IMR-90 (cell line): ENCODE data around the gene ROBO1. TPM values are rescaled to one million over a fixed set of nuclear protein-coding genes. Genes with fewer than 3 reads are reported as not detected.

Source experiments
- ATAC-seq: fragments of 200-7000 bp; cut with Tn5 transposase; 2 replicates; pipeline ENCODE4 v1.9.1; 2020; ENCODE audit warnings: low read depth, mild to moderate bottlenecking, moderate library complexity
- BruUV-seq: library from RNA; stranded (reverse); fragments of 400-500 nt; replicated peaks from 2 replicates; lab custom pipeline; 2021; lab: Mats Ljungman, UMichigan
- CTCF ChIA-PET: fragments of 300-600 bp; formaldehyde crosslinking; extraction: SDS; loops from one replicate; lab custom pipeline; 2021; ENCODE audit warnings: antibody characterized with exemption; lab: Yijun Ruan, JAX
- POLR2A ChIA-PET: fragments of 300-600 bp; sonication (Branson Sonifier 250); formaldehyde crosslinking; loops from one replicate; lab custom pipeline; 2022; ENCODE audit warnings: antibody characterized with exemption; ENCODE audit not compliant: unreplicated experiment; lab: Charles Lee
- DNase-seq: peaks from one replicate; pipeline ENCODE4 v3.0.0; 2013
- H2AFZ ChIP-seq: replicated peaks from 2 replicates; pipeline ENCODE3; 2013; ENCODE audit warnings: low read length, mild to moderate bottlenecking; ENCODE audit not compliant: poor library complexity
- H2AK5ac ChIP-seq: 2 replicates; pipeline ENCODE4 v1.6.1; 2013; ENCODE audit warnings: low read depth, low read length, inconsistent platforms
- H2AK9ac ChIP-seq: replicated peaks from 2 replicates; pipeline ENCODE3; 2013; ENCODE audit warnings: mild to moderate bottlenecking, low read depth, low read length, moderate library complexity; ENCODE audit not compliant: poor library complexity
- H2BK120ac ChIP-seq: 2 replicates; pipeline ENCODE4 v1.6.1; 2013; ENCODE audit warnings: low read depth, low read length, inconsistent platforms
- H2BK15ac ChIP-seq: 3 replicates; pipeline ENCODE4 v1.6.1; 2013; ENCODE audit warnings: low read depth, low read length, inconsistent platforms
- H2BK20ac ChIP-seq: 2 replicates; pipeline ENCODE4 v1.6.1; 2013; ENCODE audit warnings: low read depth, mild to moderate bottlenecking, inconsistent platforms, low read length, moderate library complexity
- H2BK5ac ChIP-seq: 2 replicates; pipeline ENCODE4 v1.6.1; 2013; ENCODE audit warnings: mild to moderate bottlenecking, low read depth, low read length, inconsistent platforms; ENCODE audit not compliant: poor library complexity, severe bottlenecking
- H3K14ac ChIP-seq: replicated peaks from 2 replicates; pipeline ENCODE4 v1.6.1; 2013; ENCODE audit warnings: low read depth, low read length, inconsistent platforms
- H3K18ac ChIP-seq: 2 replicates; pipeline ENCODE4 v1.6.1; 2013; ENCODE audit warnings: low read depth, low read length, control low read depth
- H3K23ac ChIP-seq: 2 replicates; pipeline ENCODE4 v1.6.1; 2013; ENCODE audit warnings: low read depth, low read length, inconsistent platforms
- H3K27ac ChIP-seq: 2 replicates; pipeline ENCODE4 v1.5.1; 2013; ENCODE audit warnings: mild to moderate bottlenecking, control low read depth, low read length; ENCODE audit not compliant: insufficient read depth
- H3K27me3 ChIP-seq: 2 replicates; pipeline ENCODE4 v1.6.1; 2013; ENCODE audit warnings: low read length; ENCODE audit not compliant: control insufficient read depth, insufficient read depth
- H3K36me3 ChIP-seq: 2 replicates; pipeline ENCODE4 v1.6.1; 2013; ENCODE audit warnings: low read length, mixed read lengths; ENCODE audit not compliant: control insufficient read depth, insufficient read depth
- H3K4ac ChIP-seq: 2 replicates; pipeline ENCODE4 v1.6.1; 2013; ENCODE audit warnings: low read depth, low read length, inconsistent platforms
- H3K4me1 ChIP-seq: 2 replicates; pipeline ENCODE4 v1.6.1; 2013; ENCODE audit warnings: low read length, mixed read lengths; ENCODE audit not compliant: control insufficient read depth, insufficient read depth
- H3K4me2 ChIP-seq: 2 replicates; pipeline ENCODE4 v1.6.1; 2013; ENCODE audit warnings: low read depth, mild to moderate bottlenecking, control low read depth, low read length, moderate library complexity
- H3K4me3 ChIP-seq: 2 replicates; pipeline ENCODE4 v1.5.1; 2013; ENCODE audit warnings: low read depth, mild to moderate bottlenecking, control low read depth, low read length, moderate library complexity; ENCODE audit not compliant: insufficient read depth
- H3K56ac ChIP-seq: 2 replicates; pipeline ENCODE4 v1.6.1; 2013; ENCODE audit warnings: low read length, inconsistent platforms; ENCODE audit not compliant: insufficient read depth; ENCODE audit errors: extremely low read depth
- H3K79me1 ChIP-seq, 2 experiments: 2 replicates each; pipeline ENCODE4 v1.6.1; 2013; ENCODE audit warnings: low read length in 2 of 2, inconsistent platforms in 1 of 2, low read depth in 1 of 2
- H3K9ac ChIP-seq: 2 replicates; pipeline ENCODE4 v1.6.1; 2013; ENCODE audit warnings: low read depth, low read length, control low read depth
- H3K9me1 ChIP-seq: 2 replicates; pipeline ENCODE4 v1.6.1; 2013; ENCODE audit warnings: low read length, inconsistent platforms; ENCODE audit not compliant: insufficient read depth
- H3K9me3 ChIP-seq: 2 replicates; pipeline ENCODE4 v1.6.1; 2013; ENCODE audit warnings: low read length; ENCODE audit not compliant: control insufficient read depth, insufficient read depth
- H4K20me1 ChIP-seq: 2 replicates; pipeline ENCODE4 v1.6.1; 2013; ENCODE audit warnings: low read length, inconsistent platforms; ENCODE audit not compliant: insufficient read depth
- H4K5ac ChIP-seq: 2 replicates; pipeline ENCODE4 v1.6.1; 2013; ENCODE audit warnings: mild to moderate bottlenecking, low read depth, low read length, control low read depth
- H4K8ac ChIP-seq, 2 experiments: 2 replicates each; pipeline ENCODE4 v1.6.1; 2013; ENCODE audit warnings: low read depth in 2 of 2, low read length in 2 of 2, control low read depth in 1 of 2, inconsistent platforms in 1 of 2
- H4K91ac ChIP-seq: 2 replicates; pipeline ENCODE4 v1.6.1; 2013; ENCODE audit warnings: low read depth, low read length, inconsistent platforms; ENCODE audit not compliant: insufficient read depth
- CHD1 ChIP-seq: IDR thresholded peaks from 2 replicates; pipeline ENCODE4 v1.6.1; 2012; ENCODE audit warnings: low read depth, low read length, improper control_type of control experiment
- MAZ ChIP-seq: IDR thresholded peaks from 2 replicates; pipeline ENCODE4 v1.6.1; 2012; ENCODE audit warnings: low read depth, mild to moderate bottlenecking, low read length, improper control_type of control experiment, moderate library complexity, borderline replicate concordance
- MXI1 ChIP-seq: IDR thresholded peaks from 2 replicates; pipeline ENCODE4 v1.6.1; 2012; ENCODE audit warnings: low read depth, mild to moderate bottlenecking, low read length, moderate library complexity, borderline replicate concordance
- NFE2L2 ChIP-seq: fragments of 150-350 bp; IDR thresholded peaks from 2 replicates; pipeline ENCODE4 v1.6.1; 2016; ENCODE audit warnings: low read depth, mild to moderate bottlenecking, low read length
- POLR2A ChIP-seq: IDR thresholded peaks from 2 replicates; pipeline ENCODE4 v1.6.1; 2012; ENCODE audit warnings: mild to moderate bottlenecking, low read depth, low read length
- RCOR1 ChIP-seq: IDR thresholded peaks from 2 replicates; pipeline ENCODE4 v1.6.1; 2012; ENCODE audit warnings: mild to moderate bottlenecking, low read length, improper control_type of control experiment; ENCODE audit not compliant: insufficient replicate concordance
- RFX5 ChIP-seq: IDR thresholded peaks from 2 replicates; pipeline ENCODE4 v1.8.0; 2012; ENCODE audit warnings: low read depth, mild to moderate bottlenecking, low read length, moderate library complexity
- SMC3 ChIP-seq: fragments of 150-350 bp; IDR thresholded peaks from 2 replicates; pipeline ENCODE4 v1.6.1; 2016; ENCODE audit warnings: low read depth, mild to moderate bottlenecking, antibody characterized with exemption, low read length, moderate library complexity
- WGBS, 2 experiments: methylation state at CpG; one replicate each; pipeline versions ENCODE4 v1.1.5 to v1.1.7; 2013; ENCODE audit warnings: missing lambda C conversion rate in 2 of 2; ENCODE audit not compliant: insufficient read length in 1 of 2; ENCODE audit errors: extremely low coverage in 2 of 2; 5-methylcytosine and 5-hydroxymethylcytosine counted together
- dilution Hi-C: fragments of 300-500 bp; cut with HindIII; formaldehyde crosslinking; loops from one replicate; pipeline ENCODE4 v1.14.3; 2018; ENCODE audit warnings: low sequenced_read_pairs; ENCODE audit not compliant: unreplicated experiment
- in situ Hi-C: fragments of 300-500 bp; cut with MboI; formaldehyde crosslinking; loops from 3 replicates; pipeline ENCODE4 v1.14.3; 2019; ENCODE audit warnings: low sequenced_read_pairs, inconsistent platforms, mixed read lengths
- intact Hi-C: fragments of 100-400 bp; cut with micrococcal nuclease; formaldehyde crosslinking; loops from 2 replicates; pipeline ENCODE4 v1.10.0; 2022
- polyA plus RNA-seq, 3 experiments: library from polyadenylated mRNA; depleted of rRNA; stranded (reverse); fragments of >200 nt; gene quantifications; 2 replicates each; pipeline ENCODE4 v1.2.3, GENCODE V29; 2012; ENCODE audit warnings: low replicate concordance in 1 of 3
- total RNA-seq: library from RNA; depleted of rRNA; stranded (reverse); fragments of >200 nt; gene quantifications from 2 replicates; pipeline ENCODE4 v1.2.3, GENCODE V29; 2012
- TF ChIP-seq, protein P1 (sequence below): conservative IDR thresholded peaks from 2 replicates; pipeline ENCODE4 v1.5.1; 2012; ENCODE audit warnings: mild to moderate bottlenecking, low read depth, low read length, improper control_type of control experiment

The ROBO1 gene
- total and polyA plus RNA-seq, 2 of the 4 experiments (the other 2 are of a cell fraction) = 24.1 to 53.9 TPM

DNA sequence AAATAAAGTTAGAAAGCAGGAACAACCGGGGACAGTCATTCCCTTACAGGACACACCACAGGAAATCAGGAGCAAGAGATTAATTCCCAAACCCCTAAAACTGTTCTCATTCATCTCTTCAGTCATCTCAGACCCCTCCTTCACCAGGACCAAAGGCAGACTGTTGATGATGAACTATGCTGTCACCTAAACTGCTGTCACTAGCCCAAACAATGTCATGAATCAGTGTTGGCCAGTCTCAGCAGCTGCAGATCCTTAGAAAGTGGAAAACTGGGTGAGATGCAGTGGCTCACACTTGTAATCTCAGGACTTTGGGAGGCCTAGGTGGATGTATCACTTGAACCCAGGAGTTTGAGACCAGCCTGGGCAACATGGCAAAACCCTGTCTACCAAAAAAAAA is 909.6 kb downstream of the ROBO1 start:
- H3K56ac ChIP-seq = no peak overlapping the region
- H2BK120ac ChIP-seq = no peak overlapping the region
- H4K5ac ChIP-seq = no peak overlapping the region
- in situ Hi-C loops = no loop called here
- CTCF ChIA-PET = interaction anchor here (0.7 kb wide), 1 partner anchor 787 kb away, joined by 16 read pairs; no protein-coding TSS in a partner anchor
- H3K36me3 ChIP-seq = no peaks in the 10 kb centered on the region
- H3K27ac ChIP-seq = no peak overlapping the region
- H2AK5ac ChIP-seq = no peak overlapping the region; the same call in 1 of the 2 replicates
- H4K8ac ChIP-seq = no peak overlapping the region
- no peak overlapping the region for H3K9ac ChIP-seq
- H2BK15ac ChIP-seq = no peak overlapping the region
- peaks cover 3% of the 10 kb centered on the region for H3K4me1 ChIP-seq
- no peak overlapping the region for H3K23ac ChIP-seq
- peak overlapping the region; percentile 43; the same call in 1 of the 2 replicates for H3K4ac ChIP-seq
- WGBS, 2 experiments = no CpG with 5 or more reads among the region's 1 CpG
- DNase-seq = peak; percentile 28
- H3K27me3 ChIP-seq = no peaks in the 10 kb centered on the region
- H2AK9ac ChIP-seq = no peak overlapping the region
- dilution Hi-C loops = no loop called here
- peaks cover 6% of the 10 kb centered on the region for H3K9me1 ChIP-seq
- POLR2A ChIA-PET = no interaction called here
- no peak for ATAC-seq
- no peak overlapping the region for H3K4me2 ChIP-seq
- H2BK5ac ChIP-seq = no peak overlapping the region
- H2AFZ ChIP-seq = no peak overlapping the region
- no peaks in the 10 kb centered on the region for H3K9me3 ChIP-seq
- no peak overlapping the region for H4K91ac ChIP-seq
- no TSS peak for BruUV-seq
- no peak overlapping the region for H3K14ac ChIP-seq
- H3K18ac ChIP-seq = no peak overlapping the region
- H2BK20ac ChIP-seq = no peak overlapping the region
- intact Hi-C loops = no loop called here
- H3K79me1 ChIP-seq = peaks cover 8 to 12% of the 10 kb centered on the region in 2 experiments; a peak in 2 of 4 replicates
- no peaks in the 10 kb centered on the region for H4K20me1 ChIP-seq
- H3K4me3 ChIP-seq = no peak overlapping the region
- TF ChIP-seq RFX5 = no peak
- TF ChIP-seq MAZ = no peak
- TF ChIP-seq, protein P1, sequence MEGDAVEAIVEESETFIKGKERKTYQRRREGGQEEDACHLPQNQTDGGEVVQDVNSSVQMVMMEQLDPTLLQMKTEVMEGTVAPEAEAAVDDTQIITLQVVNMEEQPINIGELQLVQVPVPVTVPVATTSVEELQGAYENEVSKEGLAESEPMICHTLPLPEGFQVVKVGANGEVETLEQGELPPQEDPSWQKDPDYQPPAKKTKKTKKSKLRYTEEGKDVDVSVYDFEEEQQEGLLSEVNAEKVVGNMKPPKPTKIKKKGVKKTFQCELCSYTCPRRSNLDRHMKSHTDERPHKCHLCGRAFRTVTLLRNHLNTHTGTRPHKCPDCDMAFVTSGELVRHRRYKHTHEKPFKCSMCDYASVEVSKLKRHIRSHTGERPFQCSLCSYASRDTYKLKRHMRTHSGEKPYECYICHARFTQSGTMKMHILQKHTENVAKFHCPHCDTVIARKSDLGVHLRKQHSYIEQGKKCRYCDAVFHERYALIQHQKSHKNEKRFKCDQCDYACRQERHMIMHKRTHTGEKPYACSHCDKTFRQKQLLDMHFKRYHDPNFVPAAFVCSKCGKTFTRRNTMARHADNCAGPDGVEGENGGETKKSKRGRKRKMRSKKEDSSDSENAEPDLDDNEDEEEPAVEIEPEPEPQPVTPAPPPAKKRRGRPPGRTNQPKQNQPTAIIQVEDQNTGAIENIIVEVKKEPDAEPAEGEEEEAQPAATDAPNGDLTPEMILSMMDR = no peak
- TF ChIP-seq SMC3 = no peak
- no peak for TF ChIP-seq MXI1
- TF ChIP-seq NFE2L2 = no peak
- TF ChIP-seq CHD1 = no peak
- TF ChIP-seq RCOR1 = no peak
- TF ChIP-seq POLR2A = no peak
